GM12892 (cell line): ENCODE results near the gene IGFBP5.

Experiments used
- POLR2A ChIP-seq: IDR thresholded peaks from 2 replicates; pipeline ENCODE4 v1.6.1; 2011; ENCODE audit warnings: low read depth, low read length, control low read depth
- POLR2AphosphoS5 ChIP-seq: IDR thresholded peaks from 2 replicates; pipeline ENCODE4 v1.6.1; 2011; ENCODE audit warnings: low read depth, low read length, control low read depth
- TAF1 ChIP-seq: IDR thresholded peaks from 2 replicates; pipeline ENCODE4 v1.6.1; 2011; ENCODE audit warnings: low read depth, mild to moderate bottlenecking, control low read depth, low read length, borderline replicate concordance

- TF ChIP-seq TAF1 (no peak), POLR2AphosphoS5 (no peak), POLR2A (no peak)
These were observed 47.1 kb upstream of the IGFBP5 start for GRCh38 chr2:216742411-216742810.
